T-helper 1 cell treated with Interleukin-12 subunit alpha and Interleukin-12 subunit beta and Interleukin-4 antibody, amounts not matched to agents 30 μg/mL and 1 μg/mL, for 36 hours (primary cell): Measurements from ENCODE around the gene ZNF420.
"Not testable (repeated sequence)": the region's sequence is repeated elsewhere in the genome, so short reads cannot be mapped to it uniquely, and the experiment has no call there.

Experiments
- H3K27ac Mint-ChIP-seq: one replicate; pipeline ENCODE4 v1.8.0; 2021; ENCODE audit warnings: mild to moderate bottlenecking, mixed read lengths
- H3K27me3 Mint-ChIP-seq: one replicate; pipeline ENCODE4 v1.8.0; 2021; ENCODE audit warnings: low read depth, mixed read lengths
- H3K36me3 Mint-ChIP-seq: one replicate; pipeline ENCODE4 v1.8.0; 2021; ENCODE audit warnings: low read depth, mixed read lengths
- H3K4me1 Mint-ChIP-seq: one replicate; pipeline ENCODE4 v1.8.0; 2021; ENCODE audit warnings: low read depth, mixed read lengths
- H3K4me3 Mint-ChIP-seq: one replicate; pipeline ENCODE4 v1.8.0; 2021; ENCODE audit warnings: mild to moderate bottlenecking, moderate library complexity, mixed read lengths
- H3K9me3 Mint-ChIP-seq: one replicate; pipeline ENCODE4 v1.8.0; 2021; ENCODE audit warnings: mixed read lengths

ZNF420 gene

DNA sequence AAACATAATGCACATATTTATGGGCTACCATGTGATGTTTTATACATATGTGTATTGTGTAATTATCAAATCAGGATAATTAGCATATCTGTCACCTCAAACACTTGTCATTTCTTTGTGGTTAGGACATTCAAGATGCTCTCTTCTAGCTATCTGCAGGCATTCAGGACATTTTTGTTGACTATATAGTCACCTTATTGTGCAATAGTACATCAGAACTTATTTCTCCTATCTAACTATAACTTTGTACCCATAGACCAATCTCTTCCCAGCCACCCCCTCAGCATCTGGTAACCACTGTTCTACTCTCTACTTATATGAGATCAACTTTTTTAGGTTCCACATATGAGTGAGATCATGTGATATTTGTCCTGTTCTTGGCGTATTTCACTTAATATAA is 20.3 kb downstream of the ZNF420 start:
- peaks cover 70% of the 10 kb centered on the region for H3K9me3 Mint-ChIP-seq
- no peaks in the 10 kb centered on the region for H3K4me1 Mint-ChIP-seq
- no peaks in the 10 kb centered on the region for H3K27me3 Mint-ChIP-seq
- no peak overlapping the region for H3K4me3 Mint-ChIP-seq
- peaks cover 58% of the 10 kb centered on the region for H3K36me3 Mint-ChIP-seq
- no peak overlapping the region for H3K27ac Mint-ChIP-seq

DNA sequence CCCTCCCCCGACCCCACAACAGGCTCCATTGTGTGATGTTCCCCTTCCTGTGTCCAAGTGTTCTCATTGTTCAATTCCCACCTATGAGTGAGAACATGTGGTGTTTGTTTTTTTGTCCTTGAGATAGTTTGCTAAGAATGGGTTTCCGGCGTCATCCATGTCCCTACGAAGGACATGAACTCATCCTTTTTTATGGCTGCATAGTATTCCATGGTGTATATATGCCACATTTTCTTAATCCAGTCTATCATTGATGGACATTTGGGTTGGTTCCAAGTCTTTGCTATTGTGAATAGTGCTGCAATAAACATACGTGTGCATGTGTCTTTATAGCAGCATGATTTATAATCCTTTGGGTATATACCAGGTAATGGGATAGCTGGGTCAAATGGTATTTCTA is 25.9 kb downstream of the ZNF420 start:
- H3K4me3 Mint-ChIP-seq, H3K27me3 Mint-ChIP-seq, H3K4me1 Mint-ChIP-seq, H3K27ac Mint-ChIP-seq: not testable (repeated sequence)
- Mint-ChIP-seq H3K9me3 (peaks cover 79% of the 10 kb centered on the region), H3K36me3 (peaks cover 58% of the 10 kb centered on the region)

DNA sequence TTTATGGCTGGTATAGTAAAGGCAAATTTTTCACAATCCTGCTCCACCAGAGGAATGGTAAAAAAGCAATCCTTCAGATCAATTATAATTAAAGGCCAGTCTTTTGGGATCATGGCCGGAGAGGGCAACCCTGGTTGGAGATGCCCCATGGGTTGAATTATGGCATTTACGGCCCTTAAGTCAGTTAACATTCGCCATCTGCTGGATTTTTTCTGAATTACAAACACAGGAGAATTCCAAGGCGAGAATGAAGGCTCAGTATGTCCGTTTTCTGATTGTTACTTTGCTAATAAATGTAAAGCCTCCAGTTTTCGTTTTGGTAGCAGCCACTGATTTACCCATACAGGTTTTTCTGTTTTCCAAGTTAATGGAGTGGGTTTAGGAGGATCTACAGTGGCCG is 33.5 kb downstream of the ZNF420 start:
- H3K4me3 Mint-ChIP-seq, H3K27ac Mint-ChIP-seq, H3K4me1 Mint-ChIP-seq, H3K27me3 Mint-ChIP-seq: not testable (repeated sequence)
- H3K9me3 Mint-ChIP-seq, result peaks cover 73% of the 10 kb centered on the region
- peaks cover 69% of the 10 kb centered on the region for H3K36me3 Mint-ChIP-seq

DNA sequence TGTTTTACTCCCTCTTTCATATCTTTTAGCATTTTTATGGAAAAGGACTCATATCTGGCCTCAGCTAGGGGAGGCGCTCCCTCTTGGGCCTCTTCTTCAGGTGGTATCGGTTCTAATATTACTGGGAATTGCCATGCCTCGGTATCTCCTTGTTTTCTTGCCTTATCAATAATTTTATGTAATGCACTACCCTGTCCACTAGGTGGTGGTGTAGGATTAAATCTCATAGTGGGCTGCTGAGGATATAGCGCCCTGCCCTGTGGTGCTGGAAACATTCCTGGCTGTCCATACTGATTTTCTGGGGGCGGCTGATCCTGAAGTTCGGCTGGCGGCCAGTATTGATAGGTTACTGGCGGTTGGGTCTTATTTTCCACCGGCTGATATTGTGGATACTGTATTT is 35.8 kb downstream of the ZNF420 start:
- no peak overlapping the region for H3K4me3 Mint-ChIP-seq
- peaks cover 56% of the 10 kb centered on the region for H3K36me3 Mint-ChIP-seq
- H3K27ac Mint-ChIP-seq, result no peak overlapping the region
- H3K4me1 Mint-ChIP-seq, result no peaks in the 10 kb centered on the region
- peaks cover 63% of the 10 kb centered on the region for H3K9me3 Mint-ChIP-seq
- no peaks in the 10 kb centered on the region for H3K27me3 Mint-ChIP-seq

DNA sequence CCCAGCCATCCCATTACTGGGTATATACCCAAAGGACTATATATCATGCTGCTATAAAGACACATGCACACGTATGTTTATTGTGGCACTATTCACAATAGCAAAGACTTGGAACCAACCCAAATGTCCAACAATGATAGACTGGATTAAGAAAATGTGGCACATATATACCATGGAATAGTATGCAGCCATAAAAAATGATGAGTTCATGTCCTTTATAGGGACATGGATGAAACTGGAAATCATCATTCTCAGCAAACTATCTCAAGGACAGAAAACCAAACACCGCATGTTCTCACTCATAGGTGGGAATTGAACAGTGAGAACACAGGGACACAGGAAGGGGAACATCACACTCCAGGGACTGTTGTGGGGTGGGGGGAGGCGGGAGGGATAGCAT is 43.9 kb downstream of the ZNF420 start:
- H3K27ac Mint-ChIP-seq, H3K4me3 Mint-ChIP-seq, H3K27me3 Mint-ChIP-seq, H3K4me1 Mint-ChIP-seq: not testable (repeated sequence)
- peaks cover 61% of the 10 kb centered on the region for H3K9me3 Mint-ChIP-seq
- peaks cover 23% of the 10 kb centered on the region for H3K36me3 Mint-ChIP-seq

DNA sequence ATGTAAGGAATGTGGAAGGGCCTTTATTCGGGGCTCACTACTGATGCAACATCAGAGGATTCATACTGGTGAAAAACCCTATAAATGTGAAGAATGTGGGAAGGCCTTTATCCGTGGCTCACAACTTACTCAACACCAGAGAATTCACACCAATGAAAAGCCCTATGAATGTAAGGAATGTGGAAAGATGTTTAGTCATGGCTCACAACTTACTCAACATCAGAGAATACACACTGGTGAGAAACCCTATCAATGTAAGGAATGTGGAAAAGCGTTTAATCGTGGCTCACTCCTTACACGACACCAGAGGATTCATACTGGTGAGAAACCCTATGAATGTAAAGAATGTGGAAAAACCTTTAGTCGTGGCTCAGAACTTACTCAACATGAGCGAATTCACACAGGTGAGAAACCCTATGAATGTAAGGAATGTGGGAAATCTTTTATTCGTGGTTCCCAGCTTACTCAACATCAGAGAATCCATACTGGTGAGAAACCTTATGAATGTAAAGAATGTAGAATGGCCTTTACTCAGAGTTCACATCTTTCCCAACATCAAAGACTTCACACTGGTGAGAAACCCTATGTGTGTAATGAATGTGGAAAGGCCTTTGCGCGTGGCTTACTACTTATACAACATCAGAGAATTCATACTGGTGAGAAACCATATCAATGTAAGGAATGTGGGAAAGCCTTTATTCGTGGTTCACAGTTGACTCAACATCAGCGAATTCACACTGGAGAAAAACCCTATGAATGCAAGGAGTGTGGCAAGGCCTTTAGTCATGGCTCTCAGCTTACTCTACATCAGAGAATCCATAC is 50.0 kb downstream of the ZNF420 start:
- peaks cover 36% of the 10 kb centered on the region for H3K36me3 Mint-ChIP-seq
- H3K27ac Mint-ChIP-seq, result no peak overlapping the region
- H3K4me3 Mint-ChIP-seq, result no peak overlapping the region
- peaks cover 92% of the 10 kb centered on the region for H3K9me3 Mint-ChIP-seq
- no peaks in the 10 kb centered on the region for H3K4me1 Mint-ChIP-seq
- H3K27me3 Mint-ChIP-seq, result no peaks in the 10 kb centered on the region

DNA sequence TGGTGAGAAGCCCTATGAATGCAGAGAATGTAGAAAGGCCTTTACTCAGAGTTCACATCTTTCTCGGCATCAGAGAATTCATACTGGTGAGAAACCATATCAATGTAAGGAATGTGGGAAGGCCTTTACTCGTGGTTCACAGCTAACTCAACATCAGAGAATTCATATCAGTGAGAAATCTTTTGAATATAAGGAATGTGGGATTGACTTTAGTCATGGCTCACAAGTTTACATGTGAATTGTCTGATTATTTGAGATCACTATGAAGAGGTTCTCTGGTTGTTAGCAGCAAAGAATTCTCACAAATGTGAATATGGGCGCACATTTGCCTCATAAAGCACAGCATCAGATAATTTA is 50.6 kb downstream of the ZNF420 start:
- no peak overlapping the region for H3K27ac Mint-ChIP-seq
- H3K27me3 Mint-ChIP-seq, result no peaks in the 10 kb centered on the region
- H3K4me3 Mint-ChIP-seq, result no peak overlapping the region
- peaks cover 95% of the 10 kb centered on the region for H3K9me3 Mint-ChIP-seq
- H3K36me3 Mint-ChIP-seq, result peaks cover 36% of the 10 kb centered on the region
- H3K4me1 Mint-ChIP-seq, result no peaks in the 10 kb centered on the region

DNA sequence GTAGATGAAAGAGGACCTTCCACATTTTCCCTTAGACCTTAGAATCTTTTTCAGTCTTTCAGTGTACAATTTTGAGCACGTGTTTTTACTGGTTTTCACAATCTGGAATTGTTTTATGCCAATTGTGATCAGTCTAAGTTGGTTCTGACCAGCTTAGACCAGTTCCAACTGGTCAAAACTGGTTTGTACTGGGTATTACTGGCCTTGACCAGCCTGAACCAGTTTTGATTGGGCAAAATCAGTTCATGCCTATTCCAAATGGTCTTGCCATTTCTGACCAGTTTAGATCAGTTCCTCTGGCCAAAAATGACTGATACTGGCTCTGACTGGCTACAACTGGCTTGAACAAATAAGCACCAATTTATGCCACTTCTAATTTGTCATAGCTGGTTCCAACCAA is 57.9 kb downstream of the ZNF420 start:
- Mint-ChIP-seq H3K27me3 (no peaks in the 10 kb centered on the region), H3K27ac (no peak overlapping the region), H3K9me3 (peaks cover 73% of the 10 kb centered on the region), H3K4me1 (no peaks in the 10 kb centered on the region), H3K4me3 (no peak overlapping the region), H3K36me3 (peaks cover 5% of the 10 kb centered on the region)

DNA sequence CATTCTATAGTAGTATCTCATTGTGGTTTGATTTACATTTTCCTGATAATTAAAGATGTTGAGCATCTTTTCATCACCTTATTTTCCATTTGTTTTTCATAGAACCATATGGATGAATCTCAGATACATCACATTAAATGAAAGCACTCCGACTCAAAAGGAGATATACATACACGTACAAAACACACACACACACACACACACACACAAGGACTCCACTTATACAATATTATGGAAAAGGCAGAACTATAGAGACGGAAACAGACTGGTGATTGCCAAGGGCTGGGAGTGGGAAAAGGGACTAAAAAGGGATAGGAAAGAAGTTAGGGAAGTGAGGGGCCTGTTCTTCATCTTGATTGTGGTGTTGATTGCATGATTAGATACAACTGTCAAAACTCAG is 70.0 kb downstream of the ZNF420 start:
- H3K4me3 Mint-ChIP-seq, result no peak overlapping the region
- H3K4me1 Mint-ChIP-seq, result no peaks in the 10 kb centered on the region
- peaks cover 9% of the 10 kb centered on the region for H3K36me3 Mint-ChIP-seq
- H3K27me3 Mint-ChIP-seq, result no peaks in the 10 kb centered on the region
- no peak overlapping the region for H3K27ac Mint-ChIP-seq
- H3K9me3 Mint-ChIP-seq, result peaks cover 70% of the 10 kb centered on the region

DNA sequence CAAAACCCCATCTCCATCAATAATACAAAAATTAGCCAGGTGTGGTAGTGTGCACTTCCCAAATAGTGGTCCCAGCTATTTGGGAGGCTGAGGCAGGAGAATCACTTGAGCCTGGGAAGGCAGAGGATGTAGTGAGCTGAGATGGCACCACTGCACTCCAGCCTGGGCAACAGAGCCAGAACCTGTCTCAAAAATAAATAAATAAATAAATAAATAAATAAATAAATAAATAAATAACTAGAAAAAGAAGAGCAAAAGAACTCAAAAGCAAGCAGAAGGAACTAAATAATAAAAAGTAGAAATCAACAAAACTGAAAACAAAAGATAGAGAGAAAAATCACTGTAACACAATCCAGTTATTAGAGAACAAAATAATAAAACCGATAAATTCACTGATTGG is 81.9 kb downstream of the ZNF420 start:
- Mint-ChIP-seq H3K4me1 (no peaks in the 10 kb centered on the region), H3K36me3 (peaks cover 21% of the 10 kb centered on the region), H3K27ac (no peak overlapping the region), H3K9me3 (peaks cover 69% of the 10 kb centered on the region), H3K27me3 (no peaks in the 10 kb centered on the region), H3K4me3 (no peak overlapping the region)

DNA sequence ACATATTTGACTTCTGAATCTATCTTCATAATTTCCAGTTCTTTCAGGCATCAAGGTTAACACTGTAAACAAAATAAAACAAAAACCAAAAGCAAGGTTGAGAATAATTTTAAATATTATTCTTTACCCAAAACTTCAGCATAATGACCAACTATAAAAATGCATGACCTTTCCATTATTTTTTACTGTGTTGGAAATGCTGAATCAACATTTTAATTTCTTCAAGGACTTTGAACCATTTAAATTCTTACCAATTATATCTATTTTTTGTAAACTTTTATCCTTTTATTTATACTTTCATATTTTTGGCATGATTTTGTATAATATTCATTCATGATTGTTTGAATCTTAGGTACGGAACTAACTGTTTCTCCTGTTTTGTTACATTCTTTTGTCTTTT is 87.4 kb downstream of the ZNF420 start:
- no peaks in the 10 kb centered on the region for H3K27me3 Mint-ChIP-seq
- H3K27ac Mint-ChIP-seq, result no peak overlapping the region
- peaks cover 33% of the 10 kb centered on the region for H3K36me3 Mint-ChIP-seq
- H3K4me3 Mint-ChIP-seq, result no peak overlapping the region
- H3K4me1 Mint-ChIP-seq, result no peaks in the 10 kb centered on the region
- H3K9me3 Mint-ChIP-seq, result peaks cover 55% of the 10 kb centered on the region

DNA sequence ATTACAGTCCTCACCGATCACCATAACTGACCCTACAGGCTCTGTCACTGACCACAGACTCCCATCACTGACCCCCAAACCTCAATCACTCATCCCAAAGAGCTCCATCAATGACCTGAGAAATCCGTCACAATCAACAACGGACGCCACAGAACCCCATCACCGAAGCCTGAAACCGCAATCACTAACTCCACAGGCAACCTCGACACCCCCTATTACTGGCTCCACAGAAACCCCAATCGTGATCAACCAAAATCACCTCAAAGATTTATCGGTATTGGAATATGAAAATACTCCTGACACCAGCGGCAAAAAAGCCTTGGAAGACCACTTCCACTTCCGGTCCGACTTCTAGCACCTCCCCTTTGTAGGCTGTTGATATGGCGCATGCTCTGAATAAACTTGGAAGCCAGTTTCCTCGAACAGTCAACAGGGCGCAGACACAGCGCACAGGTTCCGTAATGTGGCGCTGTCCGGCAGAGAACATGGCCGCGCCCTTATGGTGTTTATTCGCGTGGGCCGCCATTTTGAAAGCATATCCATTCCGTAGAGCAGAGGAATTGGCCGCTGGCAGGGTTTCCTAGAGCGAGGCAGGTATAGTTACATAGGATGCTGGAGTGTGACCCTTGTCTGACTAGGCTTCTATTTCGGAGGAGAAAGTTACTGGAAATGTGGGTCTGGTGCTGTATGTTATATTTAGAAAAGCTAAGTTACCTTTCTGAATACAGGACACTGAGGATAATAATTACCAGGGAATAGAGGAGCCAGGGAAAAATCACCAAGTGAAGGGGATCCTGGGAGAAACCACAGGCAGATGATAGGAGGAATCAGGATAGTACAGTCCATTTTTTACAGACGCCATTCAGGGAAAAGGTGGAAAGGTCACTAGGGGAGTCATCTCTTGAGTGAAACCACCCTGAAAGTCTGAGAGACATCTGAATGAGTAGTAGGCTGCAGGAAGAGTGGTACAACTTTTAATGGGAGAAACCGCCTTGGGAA is 94.4 kb downstream of the ZNF420 start, which contains the start of gene ZNF585A:
Gene ZNF585A, minus strand, starts transcription at position 328 of the 999 bp plus-strand sequence. CDS start 2,785 bp downstream, outside the sequence.
- Mint-ChIP-seq H3K27ac (no peak within 1 kb of the TSS), H3K4me1 (no peaks in the 10 kb centered on the region), H3K4me3 (no peak within 1 kb of the TSS), H3K36me3 (peaks cover 16% of the 10 kb centered on the region), H3K9me3 (peaks cover 49% of the 10 kb centered on the region), H3K27me3 (no peaks in the 10 kb centered on the region)
